CD14-positive monocyte (primary cell): ENCODE measurements around the gene STK32C. TPM values are rescaled to one million over a fixed set of nuclear protein-coding genes. Genes with fewer than 3 reads are reported as not detected.

Experiments
- DNase-seq, 3 donors: peaks; one replicate each; pipeline ENCODE4 v3.0.0-alpha.2; 2011 to 2022
- H2AFZ ChIP-seq: 2 replicates; pipeline ENCODE4 v1.6.0; 2012; ENCODE audit warnings: mild to moderate bottlenecking, low read depth, low read length, inconsistent platforms; ENCODE audit not compliant: insufficient read depth, poor library complexity, severe bottlenecking
- H3K27ac ChIP-seq, 2 donors: 1 replicate in 1 of 2; 2 replicates in 1 of 2; pipeline ENCODE4 v1.5.1; 2012 to 2013; ENCODE audit warnings: low read length in 2 of 2, control low read depth in 1 of 2, inconsistent platforms in 1 of 2, low read depth in 1 of 2, mild to moderate bottlenecking in 1 of 2
- H3K27me3 ChIP-seq, 2 donors: one replicate each; pipeline versions ENCODE4 v1.6.0 to v1.6.1; 2011 to 2013; ENCODE audit warnings: low read length in 2 of 2; ENCODE audit not compliant: control insufficient read depth in 2 of 2, insufficient read depth in 2 of 2
- H3K36me3 ChIP-seq, 2 donors: replicated peaks in 1 of 2; 1 replicate in 1 of 2; 2 replicates in 1 of 2; pipeline versions ENCODE4 v1.5.1 to v1.6.1; 2012 to 2013; ENCODE audit warnings: low read length in 2 of 2, control low read depth in 1 of 2, inconsistent platforms in 1 of 2, mild to moderate bottlenecking in 1 of 2; ENCODE audit not compliant: insufficient read depth in 2 of 2, control insufficient read depth in 1 of 2
- H3K4me1 ChIP-seq, 2 donors: 1 replicate in 1 of 2; 2 replicates in 1 of 2; pipeline versions ENCODE4 v1.5.1 to v1.6.1; 2012 to 2013; ENCODE audit warnings: low read length in 2 of 2, control low read depth in 1 of 2, inconsistent platforms in 1 of 2, mild to moderate bottlenecking in 1 of 2, moderate library complexity in 1 of 2; ENCODE audit not compliant: insufficient read depth in 2 of 2, control insufficient read depth in 1 of 2
- H3K4me2 ChIP-seq: replicated peaks from 2 replicates; pipeline ENCODE3; 2012; ENCODE audit warnings: low read length, moderate library complexity, mild to moderate bottlenecking; ENCODE audit not compliant: poor library complexity, severe bottlenecking; ENCODE audit errors: extremely low read depth
- H3K4me3 ChIP-seq, 3 experiments: fragments of 200-600 bp in 1 of 3; sonication (generic) in 1 of 3; replicated peaks in 1 of 3; 1 replicate in 2 of 3; 2 replicates in 1 of 3; pipeline ENCODE4 v1.5.1; 2011 to 2013; ENCODE audit warnings: low read length in 3 of 3, mild to moderate bottlenecking in 3 of 3, control low read depth in 2 of 3, low read depth in 2 of 3, inconsistent platforms in 1 of 3, moderate library complexity in 1 of 3
- H3K79me2 ChIP-seq: 2 replicates; pipeline ENCODE4 v1.6.0; 2012; ENCODE audit warnings: mild to moderate bottlenecking, control low read depth, inconsistent platforms, low read length, moderate library complexity; ENCODE audit not compliant: insufficient read depth
- H3K9ac ChIP-seq: 2 replicates; pipeline ENCODE4 v1.6.0; 2017; ENCODE audit warnings: low read length, mild to moderate bottlenecking; ENCODE audit not compliant: insufficient read depth, poor library complexity, severe bottlenecking
- H3K9me3 ChIP-seq, 2 donors: replicated peaks in 1 of 2; 1 replicate in 1 of 2; 2 replicates in 1 of 2; pipeline versions ENCODE4 v1.5.1 to v1.6.1; 2012 to 2013; ENCODE audit warnings: low read length in 2 of 2, control low read depth in 1 of 2; ENCODE audit not compliant: control insufficient read depth in 1 of 2, insufficient read depth in 1 of 2
- H4K20me1 ChIP-seq: 2 replicates; pipeline ENCODE4 v1.6.0; 2012; ENCODE audit warnings: mild to moderate bottlenecking, low read length, control low read depth, moderate library complexity; ENCODE audit not compliant: insufficient read depth
- H3K27ac Mint-ChIP-seq, 7 donors: one replicate each; pipeline ENCODE4 v1.8.0; 2020; ENCODE audit warnings: mild to moderate bottlenecking in 7 of 7, mixed read lengths in 7 of 7, moderate library complexity in 6 of 7, inconsistent platforms in 2 of 7
- H3K27me3 Mint-ChIP-seq, 3 donors: one replicate each; pipeline ENCODE4 v1.8.0; 2021 to 2022; ENCODE audit warnings: low read depth in 3 of 3, mild to moderate bottlenecking in 3 of 3, mixed read lengths in 3 of 3, moderate library complexity in 3 of 3, inconsistent platforms in 1 of 3
- H3K36me3 Mint-ChIP-seq, 2 donors: one replicate each; pipeline ENCODE4 v1.8.0; 2020; ENCODE audit warnings: mixed read lengths in 2 of 2, inconsistent platforms in 1 of 2, mild to moderate bottlenecking in 1 of 2
- H3K4me1 Mint-ChIP-seq: one replicate; pipeline ENCODE4 v1.8.0; 2020; ENCODE audit warnings: mild to moderate bottlenecking, mixed read lengths
- H3K4me3 Mint-ChIP-seq, 2 donors: one replicate each; pipeline ENCODE4 v1.8.0; 2020; ENCODE audit warnings: mild to moderate bottlenecking in 2 of 2, mixed read lengths in 2 of 2, moderate library complexity in 1 of 2
- H3K9me3 Mint-ChIP-seq, 7 donors: one replicate each; pipeline ENCODE4 v1.8.0; 2020 to 2022; ENCODE audit warnings: mixed read lengths in 7 of 7, mild to moderate bottlenecking in 6 of 7, moderate library complexity in 6 of 7, inconsistent platforms in 2 of 7
- CTCF ChIP-seq: fragments of 200-600 bp; IDR thresholded peaks from one replicate; pipeline ENCODE4 v1.8.0; 2022; ENCODE audit warnings: antibody characterized with exemption, mild to moderate bottlenecking
- WGBS: methylation state at CpG from one replicate; pipeline ENCODE4 v1.1.5; 2013; ENCODE audit warnings: missing lambda C conversion rate; ENCODE audit not compliant: insufficient coverage; 5-methylcytosine and 5-hydroxymethylcytosine counted together
- intact Hi-C, 2 donors: fragments of 100-400 bp; cut with micrococcal nuclease; formaldehyde crosslinking; loops; one replicate each; pipeline versions ENCODE4 v1.15.0 to v1.15.1; 2023
- polyA plus RNA-seq, 3 donors: library from polyadenylated mRNA; depleted of rRNA in 1 of 3; unstranded in 2 of 3; stranded (reverse) in 1 of 3; fragments of 300-500 nt in 2 of 3; fragments of >200 nt in 1 of 3; fragmentation: Illumina TruSeq in 2 of 3; gene quantifications; 1 replicate in 2 of 3; 2 replicates in 1 of 3; pipeline ENCODE4 v1.2.3, GENCODE V29; 2012 to 2021

The STK32C gene
- polyA plus RNA-seq, 3 donors = 13.6 to 22.8 (median 18.4) TPM

DNA sequence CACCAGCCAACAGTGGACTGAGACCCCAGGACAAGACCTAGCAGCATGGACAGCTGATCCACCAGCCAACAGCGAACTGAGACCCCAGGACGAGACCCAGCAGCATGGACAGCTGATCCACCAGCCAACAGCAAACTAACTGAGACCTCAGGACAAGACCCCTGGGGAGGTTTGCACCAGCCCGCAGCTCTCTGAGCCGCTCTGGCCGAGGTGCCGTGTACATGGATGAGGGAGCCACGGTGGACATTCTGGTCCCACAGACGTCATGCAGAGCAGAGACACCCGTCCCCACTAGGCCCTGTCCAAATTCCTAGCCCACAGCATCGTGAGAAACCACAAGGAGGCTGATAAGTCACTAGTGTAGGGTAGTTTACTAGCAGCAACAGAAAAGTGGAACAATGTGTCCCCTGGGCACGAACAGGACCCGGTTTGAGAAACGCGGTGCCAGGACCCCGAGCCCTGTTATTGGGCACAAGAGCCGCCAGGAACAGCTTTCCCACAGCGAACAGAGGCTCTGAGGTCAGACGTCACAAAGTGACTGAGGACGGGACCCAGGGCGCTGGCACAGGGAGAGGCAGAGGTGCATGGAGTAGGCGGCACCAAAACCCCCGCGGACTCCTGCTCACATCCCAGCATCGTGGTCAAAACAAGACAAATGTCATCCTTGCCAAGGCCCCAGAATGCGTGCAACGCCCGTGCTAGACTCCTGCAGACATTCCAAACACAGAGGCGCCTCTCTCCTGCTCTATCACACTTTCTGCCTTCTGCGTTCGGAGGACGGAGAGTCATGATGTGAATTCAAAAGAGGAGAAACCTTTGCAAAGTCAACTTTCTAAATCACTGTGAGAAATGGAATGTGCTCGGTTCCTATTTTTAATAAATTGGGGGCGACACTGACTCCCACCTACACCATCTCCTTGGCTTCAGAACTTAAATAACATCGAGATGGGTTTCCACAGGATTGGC lies 8.1 kb downstream of the STK32C start:
- intact Hi-C loops = loop anchor here (10.0 kb wide), 4 partner anchors 65 to 1075 kb away; partner anchors contain the start of genes ECHS1 (in 1 of the 2), INPP5A (in 1 of the 2) and PAOX (in 1 of the 2)
- no peaks in the 10 kb centered on the region for H3K79me2 ChIP-seq
- peak overlapping the region in 1 of 7 donors; percentile 54 for H3K27ac Mint-ChIP-seq

More for the DNA sequence above, 8.1 kb downstream of the STK32C start:
- Mint-ChIP-seq H3K36me3 (peaks cover 2 to 4% of the 10 kb centered on the region in 2 donors), H3K9me3 (no peaks in the 10 kb centered on the region), H3K4me1 (peaks cover 17% of the 10 kb centered on the region), H3K4me3 (no peak overlapping the region), H3K27me3 (peaks cover 1 to 26% (median 6%) of the 10 kb centered on the region in 3 donors)
- H3K4me1 ChIP-seq = no peaks in the 10 kb centered on the region
- TF ChIP-seq CTCF = no peak
- no peak overlapping the region for H2AFZ ChIP-seq
- WGBS = 91% methylated on average over 19 of the region's 34 CpGs
- no peak overlapping the region for H3K9ac ChIP-seq
- no peaks in the 10 kb centered on the region for H3K27me3 ChIP-seq
- H3K27ac ChIP-seq = no peak overlapping the region
- DNase-seq = no peak
- no peaks in the 10 kb centered on the region for H3K9me3 ChIP-seq
- no peak overlapping the region for H3K4me2 ChIP-seq
- H3K4me3 ChIP-seq = no peak overlapping the region
- no peaks in the 10 kb centered on the region for H3K36me3 ChIP-seq
- peaks cover 91% of the 10 kb centered on the region for H4K20me1 ChIP-seq
